HG03342 (cell line): ENCODE data around the gene DPH7.
"Not testable (repeated sequence)": the region's sequence is repeated elsewhere in the genome, so short reads cannot be mapped to it uniquely, and the experiment has no call there.

Source experiments
- ATAC-seq: cut with Tn5 transposase; IDR thresholded peaks from one replicate; pipeline ENCODE4 v1.9.1; 2021; ENCODE audit warnings: mild to moderate bottlenecking, moderate library complexity; ENCODE audit not compliant: unreplicated experiment

Gene DPH7

GRCh38 chr9:137521405-137521985 is 57.2 kb downstream of the DPH7 start:
- no peak for ATAC-seq

- no peak for ATAC-seq
Measured at GRCh38 chr9:137520614-137521404, 57.9 kb downstream of the DPH7 start.

- ATAC-seq = no peak
Measured at GRCh38 chr9:137519553-137519952, 59.2 kb downstream of the DPH7 start.

DNA sequence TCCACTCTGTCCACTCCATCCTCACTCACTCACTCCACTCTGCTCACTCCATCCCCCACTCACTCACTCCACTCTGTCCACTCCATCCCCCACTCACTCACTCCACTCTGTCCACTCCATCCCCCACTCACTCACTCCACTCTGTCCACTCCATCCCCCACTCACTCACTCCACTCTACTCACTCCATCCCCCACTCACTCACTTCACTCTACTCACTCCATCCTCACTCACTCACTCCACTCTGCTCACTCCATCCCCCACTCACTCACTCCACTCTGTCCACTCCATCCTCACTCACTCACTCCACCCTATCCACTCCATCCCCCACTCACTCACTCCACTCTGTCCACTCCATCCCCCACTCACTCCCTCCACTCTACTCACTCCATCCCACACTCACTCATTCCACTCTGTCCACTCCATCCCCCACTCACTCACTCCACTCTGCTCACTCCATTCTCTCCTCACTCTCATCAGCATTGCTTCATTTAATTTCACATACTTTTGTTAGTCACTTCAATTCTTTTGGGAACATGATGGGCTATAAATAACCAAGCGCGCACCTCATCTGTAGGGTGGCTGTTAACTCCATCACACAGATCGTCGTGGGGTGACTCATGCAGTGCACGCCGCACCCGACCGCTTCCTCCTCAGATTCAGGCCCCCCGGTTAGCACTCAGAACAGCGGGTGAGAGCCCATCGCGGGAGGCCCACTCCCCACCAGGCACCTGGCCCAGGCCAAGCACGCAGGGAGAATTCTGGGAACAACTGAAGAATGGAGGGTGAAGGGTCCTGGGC is 59.9 kb downstream of the DPH7 start:
- ATAC-seq = not testable (repeated sequence)

- no peak for ATAC-seq
Measured at GRCh38 chr9:137516144-137516917, 62.4 kb downstream of the DPH7 start.

DNA sequence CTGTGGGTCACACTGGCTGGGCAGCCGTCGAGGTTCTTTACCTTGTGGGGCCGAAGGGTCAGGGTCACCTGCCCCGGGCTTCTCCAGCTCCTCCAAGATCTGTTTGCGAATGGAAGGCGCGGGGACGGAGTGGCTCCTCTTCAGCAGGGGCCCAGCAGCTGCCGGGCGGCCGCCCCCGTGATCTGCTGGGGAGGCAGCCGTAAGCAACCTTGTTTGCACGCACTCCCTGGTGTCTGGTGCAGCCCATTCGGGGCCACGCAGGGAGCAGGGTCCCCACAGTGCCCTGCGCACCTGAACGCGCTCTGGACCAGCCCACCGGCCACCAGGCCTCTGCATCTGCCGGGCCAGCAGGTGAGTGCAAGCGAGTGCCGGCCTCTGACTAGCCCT is 63.4 kb downstream of the DPH7 start:
- no peak for ATAC-seq

- no peak for ATAC-seq
Measured at GRCh38 chr9:137514691-137515337, 63.9 kb downstream of the DPH7 start.

GRCh38 chr9:137513801-137514570 is 64.7 kb downstream of the DPH7 start:
- not testable (repeated sequence) for ATAC-seq

- not testable (repeated sequence) for ATAC-seq
Measured at GRCh38 chr9:137513136-137513535, 65.6 kb downstream of the DPH7 start.

- no peak for ATAC-seq
Measured at GRCh38 chr9:137511758-137512463, 66.8 kb downstream of the DPH7 start.

- not testable (repeated sequence) for ATAC-seq
Measured at GRCh38 chr9:137511126-137511525, 67.6 kb downstream of the DPH7 start.

DNA sequence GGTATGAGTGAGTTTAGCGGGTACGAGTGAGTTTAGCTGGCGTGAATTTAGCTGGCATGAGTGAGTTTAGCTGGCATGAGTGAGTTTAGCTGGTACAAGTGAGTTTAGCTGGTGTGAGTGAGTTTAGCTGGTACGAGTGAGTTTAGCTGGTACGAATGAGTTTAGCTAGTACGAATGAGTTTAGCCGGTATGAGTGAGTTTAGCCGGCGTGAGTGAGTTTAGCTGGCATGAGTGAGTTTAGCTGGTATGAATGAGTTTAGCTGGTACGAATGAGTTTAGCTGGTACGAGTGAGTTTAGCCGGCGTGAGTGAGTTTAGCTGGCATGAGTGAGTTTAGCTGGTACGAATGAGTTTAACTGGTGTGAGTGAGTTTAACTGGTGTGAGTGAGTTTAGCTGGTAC is 69.5 kb downstream of the DPH7 start:
- no peak for ATAC-seq

- no peak for ATAC-seq
Measured at GRCh38 chr9:137506702-137507171, 72.0 kb downstream of the DPH7 start.

- no peak for ATAC-seq
Measured at GRCh38 chr9:137506274-137506673, 72.5 kb downstream of the DPH7 start.

DNA sequence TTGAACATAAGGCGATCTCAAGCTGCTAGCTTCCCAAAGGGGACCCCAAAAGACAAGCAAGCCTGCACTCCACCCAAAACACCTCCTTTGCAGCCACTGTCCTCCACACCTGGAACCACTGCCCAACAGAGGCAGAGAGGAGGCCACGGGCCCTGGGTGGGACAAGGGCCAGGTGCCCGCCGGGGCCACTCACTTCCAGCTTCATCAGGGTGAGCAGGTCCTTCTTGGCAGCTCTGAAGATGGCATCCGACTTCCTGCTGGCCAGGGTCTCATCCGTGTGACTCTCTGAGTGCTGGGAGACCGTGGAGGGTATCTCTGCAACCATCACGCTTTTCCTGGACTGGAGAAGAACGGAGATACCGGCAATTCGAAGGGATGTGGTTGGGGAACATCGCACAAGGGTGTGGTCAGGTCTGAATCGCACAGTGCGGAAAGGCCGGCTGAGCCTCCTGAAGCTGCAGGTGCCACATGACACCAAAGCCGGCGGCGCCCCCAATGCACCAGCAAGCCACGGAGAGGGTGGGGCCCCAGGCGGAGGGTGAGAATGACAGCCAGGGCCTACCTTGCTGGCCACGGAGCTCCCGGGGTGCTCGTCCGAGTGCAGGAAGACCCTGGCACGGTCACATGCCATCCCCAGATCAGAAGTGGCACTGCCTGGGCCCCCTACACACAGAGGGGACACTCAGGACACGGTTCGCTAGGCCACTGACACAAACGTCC is 73.1 kb downstream of the DPH7 start:
- ATAC-seq = no peak
